Non-pigmented ciliary epithelial cell (primary cell): Measurements from ENCODE around the gene ARSA.

Source experiments
- DNase-seq: peaks from one replicate; pipeline ENCODE4 v3.0.0-alpha.2; 2010; ENCODE audit warnings: low read depth

The ARSA gene

DNA sequence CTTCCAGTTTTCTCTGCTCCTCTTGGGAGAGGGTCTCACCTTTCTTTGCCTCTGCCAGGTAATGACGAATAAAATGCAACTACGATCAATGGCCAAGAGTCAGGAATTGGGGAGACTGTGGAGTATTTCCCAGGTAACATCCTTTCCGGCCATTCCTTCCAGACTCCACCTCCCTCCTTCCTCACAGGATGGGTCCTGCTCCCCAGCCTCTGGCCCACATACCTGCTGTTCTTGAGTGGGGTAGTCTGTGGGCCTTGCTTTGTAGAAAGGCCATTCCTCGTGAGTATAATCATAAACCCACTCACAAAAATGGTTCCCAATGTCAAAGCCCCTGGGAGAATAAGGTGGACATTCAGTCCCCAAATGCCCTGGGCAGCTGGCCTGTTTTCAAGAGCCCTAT lies 48.2 kb downstream of the ARSA start:
- no peak for DNase-seq

DNA sequence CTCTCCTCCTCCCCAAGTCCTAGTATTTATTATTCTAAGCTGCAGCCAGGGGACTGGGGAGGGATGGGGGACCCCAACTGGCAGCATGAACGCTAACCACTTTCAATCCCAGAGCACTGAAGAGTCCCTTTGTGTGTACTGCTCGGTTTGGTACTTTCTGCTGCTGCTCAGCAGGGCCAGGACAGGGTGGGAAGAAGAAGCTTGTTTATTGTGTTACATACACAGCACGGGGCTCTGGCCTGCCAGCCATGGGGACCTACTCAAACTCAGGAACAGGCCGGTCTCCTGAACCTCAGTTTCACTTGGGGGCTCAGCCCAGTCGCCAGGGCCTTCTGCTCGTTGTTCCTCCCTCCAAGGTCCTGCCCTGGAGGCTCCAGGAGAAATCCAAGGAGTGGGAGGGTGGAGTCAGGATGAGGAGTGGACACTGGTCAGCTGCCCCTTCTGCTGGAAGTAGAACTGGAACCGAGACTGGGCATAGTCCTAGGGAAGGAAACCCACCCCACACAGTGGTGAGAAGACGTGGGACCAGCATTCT lies 49.1 kb downstream of the ARSA start:
- no peak for DNase-seq

DNA sequence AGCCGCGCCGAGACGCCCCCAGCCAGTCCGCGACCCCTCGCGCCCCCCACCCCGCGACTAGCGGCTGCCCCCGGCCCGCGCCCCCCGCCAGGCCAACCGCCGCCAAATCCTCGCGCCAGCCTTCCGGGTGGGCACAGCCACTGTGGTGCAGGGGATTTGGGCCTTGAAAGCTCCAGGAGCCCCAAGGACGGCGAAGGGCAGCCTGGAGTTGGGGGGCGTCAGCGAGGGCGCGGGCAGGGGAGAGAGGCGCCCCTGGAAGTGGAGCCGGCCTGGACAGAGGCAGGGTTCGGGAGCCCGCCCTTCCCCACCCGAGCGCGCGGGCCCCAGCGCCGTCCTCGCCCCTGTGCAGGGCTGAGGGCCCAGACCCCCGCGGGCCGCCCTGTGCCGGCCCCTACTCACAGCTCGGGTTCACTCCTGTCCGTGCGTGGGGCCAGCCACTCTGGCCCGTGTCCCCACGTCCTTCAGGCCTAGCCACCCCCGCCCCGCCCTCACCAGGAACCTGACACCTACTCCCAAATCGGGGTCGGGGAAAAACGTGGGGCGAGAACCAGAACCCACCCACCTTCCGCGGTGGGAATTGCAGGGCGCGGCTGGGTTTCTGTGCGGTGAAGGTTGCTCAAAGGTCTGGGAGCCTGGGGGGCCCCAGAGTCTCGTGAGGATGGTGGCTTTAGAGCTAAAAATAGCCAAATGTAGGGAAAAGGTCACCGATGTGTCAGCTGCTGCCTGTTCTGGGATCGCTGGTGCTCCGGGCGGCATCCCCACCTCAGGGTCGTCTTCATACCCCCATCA lies 49.8 kb downstream of the ARSA start, which contains the start of gene CPT1B:
TSS of gene CPT1B (minus strand) at position 441 of the 789 bp plus-strand sequence. CDS start 512 bp downstream, outside the sequence.
- DNase-seq = no peak

DNA sequence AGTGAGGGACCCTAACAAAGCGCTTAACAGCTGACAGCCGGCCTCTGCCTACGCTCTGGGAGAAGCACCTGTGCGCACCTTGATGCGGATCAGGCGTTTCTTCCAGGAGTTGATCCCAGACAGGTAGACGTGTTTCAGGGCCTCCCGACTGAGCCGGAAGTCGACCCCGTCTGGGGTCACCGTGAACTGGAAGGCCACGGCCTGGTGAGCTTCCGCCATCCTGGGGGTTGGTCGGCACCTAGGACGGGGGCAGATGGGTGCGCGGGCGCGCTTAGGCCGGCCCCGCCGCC lies 50.3 kb downstream of the ARSA start:
- no peak for DNase-seq

DNA sequence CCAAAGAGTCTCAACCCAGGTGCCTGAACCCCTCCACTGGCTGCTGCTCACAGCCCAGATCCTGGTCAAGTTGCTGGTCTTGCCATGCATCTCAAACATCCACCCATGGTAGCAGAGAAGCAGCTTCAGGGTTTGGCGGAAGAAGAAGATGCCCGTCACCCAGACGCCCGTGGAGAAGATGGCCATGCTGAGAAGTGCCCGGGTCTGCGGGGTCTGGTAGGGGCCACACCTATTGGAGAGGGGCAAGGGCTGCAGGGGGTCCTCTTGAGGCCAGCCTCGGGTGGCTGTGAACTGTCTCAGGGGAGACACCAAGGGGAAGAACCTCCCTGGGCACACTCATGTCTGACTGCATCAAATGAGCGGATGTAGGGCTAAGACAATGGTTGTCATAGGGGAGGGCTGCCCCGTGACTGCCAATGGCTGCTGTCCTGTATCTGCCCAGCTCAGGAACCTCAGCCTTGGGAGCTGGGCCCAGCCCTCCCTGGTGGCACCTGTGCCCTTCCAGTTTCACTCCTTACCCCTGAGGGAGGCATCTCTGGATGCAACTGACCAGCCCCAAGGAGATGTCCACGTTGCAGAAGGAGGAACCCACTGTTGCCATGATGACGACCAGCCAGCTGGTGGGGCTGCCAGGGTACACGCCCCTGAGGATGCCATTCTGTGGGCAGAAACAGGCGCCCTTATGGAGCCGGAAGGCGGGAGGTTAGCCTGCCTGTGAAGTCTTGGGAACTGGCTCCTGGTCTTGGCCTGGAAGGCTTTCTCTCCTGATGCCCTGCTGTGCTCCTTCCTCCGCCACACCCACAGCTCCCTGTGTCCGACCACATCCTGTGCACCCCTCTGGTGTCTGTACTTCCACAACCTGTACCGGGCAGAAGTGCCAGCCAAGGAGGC lies 50.9 kb downstream of the ARSA start:
- DNase-seq = no peak

DNA sequence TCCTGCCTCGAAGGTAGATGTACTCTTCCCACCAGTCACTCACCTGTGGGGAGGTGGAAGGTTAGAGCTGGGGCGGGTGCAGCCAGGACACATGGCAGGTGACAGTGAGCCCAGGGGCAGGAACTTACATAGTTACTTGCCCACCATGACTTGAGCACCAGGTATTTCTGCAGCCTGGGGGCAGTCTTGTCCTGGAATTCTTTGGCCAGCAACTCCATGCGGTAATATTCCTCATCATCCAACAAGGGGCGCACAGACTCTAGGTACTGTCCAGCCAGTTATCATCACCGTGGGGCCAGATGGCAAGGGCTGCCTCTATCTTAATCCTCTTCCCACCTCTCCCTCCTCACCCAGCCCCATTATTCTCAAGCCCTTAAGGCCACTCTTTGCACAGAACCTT lies 51.9 kb downstream of the ARSA start:
- no peak for DNase-seq

DNA sequence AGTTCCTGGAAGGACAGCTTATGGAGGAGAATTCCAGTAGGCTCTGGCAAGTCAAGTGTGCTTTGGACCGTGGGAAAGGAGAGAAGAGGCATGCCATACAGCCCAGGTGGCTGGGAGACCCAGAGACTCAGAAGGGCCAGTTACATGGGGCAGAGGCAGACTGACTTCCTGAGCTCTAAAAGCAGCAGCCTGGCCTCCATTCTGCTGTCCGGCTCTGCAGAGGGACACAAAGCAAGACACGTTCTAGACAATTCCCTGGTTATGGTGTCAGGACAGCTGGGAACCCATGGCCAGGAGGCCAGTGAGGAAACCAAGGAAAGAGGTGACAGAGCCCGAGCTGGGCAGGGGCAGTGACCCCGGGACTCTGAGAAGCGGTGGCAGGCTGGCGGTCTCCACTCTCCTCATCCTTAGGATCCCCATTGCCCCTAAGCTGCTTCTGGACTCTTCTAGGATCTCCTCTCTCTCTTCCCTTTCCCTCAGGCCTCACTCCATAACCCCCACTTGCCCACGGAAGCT lies 52.5 kb downstream of the ARSA start:
- no peak for DNase-seq
